HL-60 (cell line): Measurements from ENCODE around the gene SLC6A6.

ENCODE experiments used
- CTCF ChIP-seq: IDR thresholded peaks from one replicate; pipeline ENCODE4 v1.5.1; 2011; ENCODE audit warnings: low read length, control low read depth, inconsistent platforms; ENCODE audit not compliant: insufficient read depth
- GABPA ChIP-seq: IDR thresholded peaks from 2 replicates; pipeline ENCODE4 v1.6.1; 2012; ENCODE audit warnings: low read depth
- POLR2AphosphoS5 ChIP-seq: IDR thresholded peaks from 2 replicates; pipeline ENCODE4 v1.6.1; 2012; ENCODE audit warnings: low read depth
- SPI1 ChIP-seq: IDR thresholded peaks from 2 replicates; pipeline ENCODE4 v1.6.1; 2012; ENCODE audit warnings: low read depth, mild to moderate bottlenecking, borderline replicate concordance

GRCh38 chr3:14397531-14397930 lies 4.9 kb upstream of the SLC6A6 start:
- TF ChIP-seq CTCF, result no peak
- TF ChIP-seq GABPA, result no peak
- TF ChIP-seq POLR2AphosphoS5, result peak; percentile 52; the same call in 1 of the 2 replicates
- peak; percentile 82; the same call in 1 of the 2 replicates for TF ChIP-seq SPI1
